COLO668 (cell line): Measurements from ENCODE around the gene ASCC2.
A peak's percentile ranks its signal among the peaks of the same experiment; 100 is the strongest.
"Not testable (repeated sequence)": the region's sequence is repeated elsewhere in the genome, so short reads cannot be mapped to it uniquely, and the experiment has no call there.

Experiments
- DNase-seq: peaks from one replicate; lab custom pipeline; 2025; ENCODE audit not compliant: unreplicated experiment; lab: John Stamatoyannopoulos, UW

The ASCC2 gene

GRCh38 chr22:29837741-29838598 is at the start of gene ASCC2:
TSS of gene ASCC2 (minus strand) at chr22:29838274. CDS start at chr22:29832325, 5,949 bp downstream.
- peak; percentile 99 for DNase-seq

- no peak for DNase-seq
These were observed 49.3 kb upstream of the ASCC2 start for GRCh38 chr22:29887358-29887757.

- no peak for DNase-seq
These were observed 48.5 kb upstream of the ASCC2 start for GRCh38 chr22:29886596-29886995.

- no peak for DNase-seq
These were observed 47.5 kb upstream of the ASCC2 start for GRCh38 chr22:29885610-29886009.

- DNase-seq: no peak
These were observed 45.7 kb upstream of the ASCC2 start for GRCh38 chr22:29883775-29884097.

GRCh38 chr22:29883045-29883774 is 45.1 kb upstream of the ASCC2 start, which contains the start of gene MTMR3:
TSS of gene MTMR3 (plus strand) at chr22:29883174. CDS start at chr22:29971060, 87,886 bp downstream.
- DNase-seq: peak; percentile 95

GRCh38 chr22:29882716-29883044 is 44.6 kb upstream of the ASCC2 start:
- no peak for DNase-seq

- DNase-seq: no peak
These were observed 41.7 kb upstream of the ASCC2 start for GRCh38 chr22:29879753-29880152.

- DNase-seq: no peak
These were observed 39.5 kb upstream of the ASCC2 start for GRCh38 chr22:29877620-29878019.

GRCh38 chr22:29873943-29874342 is 35.9 kb upstream of the ASCC2 start:
- DNase-seq: no peak

GRCh38 chr22:29872989-29873388 is 34.9 kb upstream of the ASCC2 start:
- no peak for DNase-seq

- no peak for DNase-seq
These were observed 34.2 kb upstream of the ASCC2 start for GRCh38 chr22:29872144-29872893.

- peak; percentile 9 for DNase-seq
These were observed 33.6 kb upstream of the ASCC2 start for GRCh38 chr22:29871684-29872083.

- DNase-seq: no peak
These were observed 32.5 kb upstream of the ASCC2 start for GRCh38 chr22:29870574-29870973.

GRCh38 chr22:29867851-29868250 is 29.8 kb upstream of the ASCC2 start:
- DNase-seq: no peak

- DNase-seq: no peak
These were observed 29.2 kb upstream of the ASCC2 start for GRCh38 chr22:29867260-29867659.

- not testable (repeated sequence) for DNase-seq
These were observed 27.5 kb upstream of the ASCC2 start for GRCh38 chr22:29865572-29865971.

- DNase-seq: no peak
These were observed 23.7 kb upstream of the ASCC2 start for GRCh38 chr22:29861672-29862297.

GRCh38 chr22:29860006-29860766 is 22.1 kb upstream of the ASCC2 start:
- DNase-seq: no peak

GRCh38 chr22:29859030-29859429 is 21.0 kb upstream of the ASCC2 start:
- DNase-seq: not testable (repeated sequence)
